GM18502 (cell line): Measurements from ENCODE around the gene MEF2D.

Experiments
- ATAC-seq: cut with Tn5 transposase; IDR thresholded peaks from one replicate; pipeline ENCODE4 v1.9.1; 2021; ENCODE audit warnings: mild to moderate bottlenecking; ENCODE audit not compliant: unreplicated experiment, poor library complexity

Gene MEF2D

GRCh38 chr1:156451505-156452160 lies 48.9 kb downstream of the MEF2D start:
- ATAC-seq, result no peak

GRCh38 chr1:156448134-156448967 lies 52.2 kb downstream of the MEF2D start:
- ATAC-seq, result no peak

- ATAC-seq, result no peak
Measured at GRCh38 chr1:156445789-156446263, 54.7 kb downstream of the MEF2D start.

- no peak for ATAC-seq
Measured at GRCh38 chr1:156444407-156445001, 56.1 kb downstream of the MEF2D start.

GRCh38 chr1:156443286-156443685 lies 57.3 kb downstream of the MEF2D start:
- ATAC-seq, result no peak

GRCh38 chr1:156440654-156441437 lies 59.7 kb downstream of the MEF2D start:
- ATAC-seq, result no peak

GRCh38 chr1:156439777-156440183 lies 60.8 kb downstream of the MEF2D start:
- no peak for ATAC-seq

- no peak for ATAC-seq
Measured at GRCh38 chr1:156439036-156439776, 61.4 kb downstream of the MEF2D start.

- no peak for ATAC-seq
Measured at GRCh38 chr1:156438278-156438987, 62.1 kb downstream of the MEF2D start.

- ATAC-seq, result no peak
Measured at GRCh38 chr1:156437037-156437867, 63.3 kb downstream of the MEF2D start.

GRCh38 chr1:156436141-156437036 lies 64.2 kb downstream of the MEF2D start:
- no peak for ATAC-seq

- no peak for ATAC-seq
Measured at GRCh38 chr1:156435545-156436140, 64.9 kb downstream of the MEF2D start.

GRCh38 chr1:156434989-156435544 lies 65.5 kb downstream of the MEF2D start:
- ATAC-seq, result no peak

- ATAC-seq, result peak; percentile 47
Measured at GRCh38 chr1:156433602-156434001, 67.0 kb downstream of the MEF2D start.

- ATAC-seq, result no peak
Measured at GRCh38 chr1:156433032-156433431, 67.5 kb downstream of the MEF2D start.

- ATAC-seq, result no peak
Measured at GRCh38 chr1:156432669-156433018, 67.9 kb downstream of the MEF2D start.
